Liver (tissue), 9 donors: ENCODE results near the gene VIPR2. TPM values are rescaled to one million over a fixed set of nuclear protein-coding genes. Genes with fewer than 3 reads are reported as not detected.

Experiments
- DNase-seq: peaks from one replicate; pipeline ENCODE4 v3.0.0-alpha.2; 2017; ENCODE audit warnings: low spot score
- H3K27ac ChIP-seq, 2 donors: one replicate each; pipeline ENCODE4 v1.7.0; 2013; ENCODE audit warnings: inconsistent platforms in 2 of 2, low read length in 2 of 2, control low read depth in 1 of 2, low read depth in 1 of 2, mild to moderate bottlenecking in 1 of 2
- H3K27me3 ChIP-seq, 4 donors: one replicate each; pipeline versions ENCODE4 v1.6.1 to v1.7.0; 2013; ENCODE audit warnings: low read length in 3 of 4, inconsistent platforms in 1 of 4, mild to moderate bottlenecking in 1 of 4, moderate library complexity in 1 of 4; ENCODE audit not compliant: control insufficient read depth in 4 of 4, insufficient read depth in 4 of 4
- H3K36me3 ChIP-seq, 4 donors: one replicate each; pipeline versions ENCODE4 v1.6.1 to v1.7.0; 2013; ENCODE audit warnings: low read length in 3 of 4, mild to moderate bottlenecking in 3 of 4, low read depth in 1 of 4, moderate library complexity in 1 of 4; ENCODE audit not compliant: control insufficient read depth in 4 of 4, insufficient read depth in 3 of 4
- H3K4me1 ChIP-seq, 4 donors: one replicate each; pipeline versions ENCODE4 v1.6.1 to v1.7.0; 2013; ENCODE audit warnings: low read length in 3 of 4, mild to moderate bottlenecking in 3 of 4, moderate library complexity in 1 of 4; ENCODE audit not compliant: control insufficient read depth in 4 of 4, insufficient read depth in 4 of 4
- H3K4me3 ChIP-seq, 3 donors: one replicate each; pipeline versions ENCODE4 v1.6.1 to v1.7.0; 2013; ENCODE audit warnings: low read length in 3 of 3, control low read depth in 1 of 3, low read depth in 1 of 3, mild to moderate bottlenecking in 1 of 3
- H3K9ac ChIP-seq, 2 donors: one replicate each; pipeline ENCODE4 v1.7.0; 2013; ENCODE audit warnings: low read length in 2 of 2, mild to moderate bottlenecking in 2 of 2, moderate library complexity in 2 of 2, control low read depth in 1 of 2, low read depth in 1 of 2
- H3K9me3 ChIP-seq, 4 donors: one replicate each; pipeline versions ENCODE4 v1.6.1 to v1.7.0; 2013; ENCODE audit warnings: low read length in 3 of 4; ENCODE audit not compliant: control insufficient read depth in 4 of 4
- ATF3 ChIP-seq: IDR thresholded peaks from 2 replicates; pipeline ENCODE4 v1.6.1; 2016; ENCODE audit warnings: antibody characterized with exemption
- EGR1 ChIP-seq, 2 donors: IDR thresholded peaks; 2 replicates each; pipeline ENCODE4 v1.6.1; 2016 to 2018; ENCODE audit warnings: antibody characterized with exemption in 2 of 2, low read depth in 2 of 2
- FOXA1 ChIP-seq: IDR thresholded peaks from 2 replicates; pipeline ENCODE4 v1.6.1; 2016; ENCODE audit warnings: antibody characterized with exemption
- FOXA2 ChIP-seq: IDR thresholded peaks from 2 replicates; pipeline ENCODE4 v1.6.1; 2016; ENCODE audit warnings: antibody characterized with exemption
- HNF4A ChIP-seq, 2 donors: conservative IDR thresholded peaks; 2 replicates each; pipeline ENCODE4 v1.6.1; 2016; ENCODE audit warnings: antibody characterized with exemption in 2 of 2, mild to moderate bottlenecking in 2 of 2
- HNF4G ChIP-seq: IDR thresholded peaks from 2 replicates; pipeline ENCODE4 v1.6.1; 2016; ENCODE audit warnings: antibody characterized with exemption
- JUND ChIP-seq, 2 donors: IDR thresholded peaks; 2 replicates each; pipeline ENCODE4 v1.6.1; 2016; ENCODE audit warnings: antibody characterized with exemption in 2 of 2
- MAX ChIP-seq: IDR thresholded peaks from 2 replicates; pipeline ENCODE4 v1.6.1; 2016; ENCODE audit warnings: antibody characterized with exemption
- NR2F2 ChIP-seq: IDR thresholded peaks from 2 replicates; pipeline ENCODE4 v1.6.1; 2016; ENCODE audit warnings: antibody characterized with exemption
- RAD21 ChIP-seq, 2 donors: IDR thresholded peaks; 2 replicates each; pipeline ENCODE4 v1.6.1; 2016; ENCODE audit warnings: antibody characterized with exemption in 2 of 2, mild to moderate bottlenecking in 2 of 2
- RXRA ChIP-seq, 2 donors: IDR thresholded peaks; 2 replicates each; pipeline ENCODE4 v1.6.1; 2017 to 2018; ENCODE audit warnings: antibody characterized with exemption in 2 of 2, mild to moderate bottlenecking in 1 of 2
- SP1 ChIP-seq: IDR thresholded peaks from 2 replicates; pipeline ENCODE4 v1.6.1; 2018; ENCODE audit warnings: antibody characterized with exemption, mild to moderate bottlenecking
- TAF1 ChIP-seq: conservative IDR thresholded peaks from 2 replicates; pipeline ENCODE4 v1.6.1; 2016; ENCODE audit warnings: antibody characterized with exemption, mild to moderate bottlenecking
- YY1 ChIP-seq: IDR thresholded peaks from 2 replicates; pipeline ENCODE4 v1.6.1; 2016; ENCODE audit warnings: antibody characterized with exemption, mild to moderate bottlenecking
- ZBTB33 ChIP-seq: IDR thresholded peaks from 2 replicates; pipeline ENCODE4 v1.6.1; 2016; ENCODE audit warnings: antibody characterized with exemption
- WGBS: extraction: QIAGEN DNeasy Blood & Tissue Kit; methylation state at CpG from one replicate; pipeline ENCODE4 v1.1.7; 2013; 5-methylcytosine and 5-hydroxymethylcytosine counted together
- polyA plus RNA-seq, 2 donors: library from polyadenylated mRNA; stranded (reverse) in 1 of 2; unstranded in 1 of 2; fragments of 200-250 nt in 1 of 2; fragments of >200 nt in 1 of 2; fragmentation: Nextera tagmentation in 1 of 2; extraction: Ambion mirVana in 1 of 2; gene quantifications; one replicate each; pipeline versions ENCODE4 v1.2.1 to v1.2.3, GENCODE V29; 2013 to 2015
- total RNA-seq, 2 donors: library from RNA; depleted of rRNA; stranded (reverse); fragments of >200 nt; gene quantifications; one replicate each; pipeline ENCODE4 v1.2.3, GENCODE V29; 2014
- TF ChIP-seq, protein P1 (sequence below): IDR thresholded peaks from 2 replicates; pipeline ENCODE4 v1.6.1; 2016; ENCODE audit warnings: antibody characterized with exemption, mild to moderate bottlenecking
- donor health status: healthy.
- donor health status: healthy.
- donor health status: healthy.
- donor health status: healthy.
- donor health status: healthy.

VIPR2 gene
- total and polyA plus RNA-seq, 4 donors = 0.05 to 0.17 (median 0.10) TPM; not detected in 1

DNA sequence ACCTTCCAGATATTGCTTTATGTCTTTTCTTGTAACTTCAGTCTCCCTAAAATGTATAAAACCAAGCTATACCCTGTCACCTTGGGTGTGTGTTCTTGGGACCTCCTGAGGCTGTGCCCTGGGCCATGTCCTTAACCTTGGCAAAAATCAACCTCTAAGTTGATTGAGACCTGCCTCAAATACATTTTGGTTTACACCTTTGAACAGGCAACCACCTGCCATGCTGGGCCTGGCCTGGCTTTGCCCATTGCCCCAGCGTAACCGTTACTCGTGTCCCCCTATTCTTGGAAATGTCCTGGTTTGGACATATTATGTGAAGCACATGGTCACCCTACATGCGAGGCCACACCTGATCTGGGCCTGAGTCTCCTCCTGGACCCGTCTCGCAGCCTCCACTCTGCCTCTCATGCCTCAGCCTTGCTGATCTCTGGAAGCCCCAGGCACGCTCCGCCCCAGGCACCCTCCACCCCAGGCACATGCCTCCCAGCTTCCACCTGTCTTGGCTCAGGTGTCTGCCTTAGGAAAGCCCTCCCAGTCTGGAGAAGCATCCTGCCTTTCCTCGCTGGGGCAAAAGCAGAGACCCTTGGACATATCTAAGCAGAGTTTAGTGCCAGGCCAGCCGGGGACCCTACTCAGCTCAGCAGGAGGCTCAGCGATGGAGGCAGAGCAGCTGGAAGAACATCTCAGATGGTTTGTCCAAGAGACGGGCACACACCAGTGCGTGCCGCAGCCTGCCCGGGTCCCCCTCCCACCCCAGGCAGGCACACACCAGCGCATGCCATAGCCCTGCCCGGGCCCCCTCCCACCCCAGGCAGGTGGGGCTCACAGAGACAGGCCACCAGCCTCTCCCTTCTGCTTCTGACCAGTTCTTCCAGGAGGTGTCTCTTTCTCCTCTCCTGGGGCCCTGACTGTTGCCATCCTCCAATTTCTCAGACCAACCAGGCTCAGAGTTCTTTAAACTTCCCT lies 4.0 kb upstream of the VIPR2 start:
- peaks cover 0 to 10% (median 6%) of the 10 kb centered on the region in 4 donors for H3K4me1 ChIP-seq
- no peak overlapping the region for H3K9ac ChIP-seq
- H3K9me3 ChIP-seq = no peaks in the 10 kb centered on the region
- peak; percentile 5 for DNase-seq
- no peaks in the 10 kb centered on the region for H3K36me3 ChIP-seq
- 92% methylated on average over 17 of the region's 17 CpGs for WGBS
- peaks cover 0 to 5% (median 4%) of the 10 kb centered on the region in 4 donors for H3K27me3 ChIP-seq
- no peak for TF ChIP-seq MAX
- TF ChIP-seq FOXA1 = no peak
- TF ChIP-seq YY1 = no peak
- no peak for TF ChIP-seq EGR1 (IDR thresholded peaks at IDR 0.05; ENCODE audit: low read depth in 2 of 2)
- TF ChIP-seq, protein P1, sequence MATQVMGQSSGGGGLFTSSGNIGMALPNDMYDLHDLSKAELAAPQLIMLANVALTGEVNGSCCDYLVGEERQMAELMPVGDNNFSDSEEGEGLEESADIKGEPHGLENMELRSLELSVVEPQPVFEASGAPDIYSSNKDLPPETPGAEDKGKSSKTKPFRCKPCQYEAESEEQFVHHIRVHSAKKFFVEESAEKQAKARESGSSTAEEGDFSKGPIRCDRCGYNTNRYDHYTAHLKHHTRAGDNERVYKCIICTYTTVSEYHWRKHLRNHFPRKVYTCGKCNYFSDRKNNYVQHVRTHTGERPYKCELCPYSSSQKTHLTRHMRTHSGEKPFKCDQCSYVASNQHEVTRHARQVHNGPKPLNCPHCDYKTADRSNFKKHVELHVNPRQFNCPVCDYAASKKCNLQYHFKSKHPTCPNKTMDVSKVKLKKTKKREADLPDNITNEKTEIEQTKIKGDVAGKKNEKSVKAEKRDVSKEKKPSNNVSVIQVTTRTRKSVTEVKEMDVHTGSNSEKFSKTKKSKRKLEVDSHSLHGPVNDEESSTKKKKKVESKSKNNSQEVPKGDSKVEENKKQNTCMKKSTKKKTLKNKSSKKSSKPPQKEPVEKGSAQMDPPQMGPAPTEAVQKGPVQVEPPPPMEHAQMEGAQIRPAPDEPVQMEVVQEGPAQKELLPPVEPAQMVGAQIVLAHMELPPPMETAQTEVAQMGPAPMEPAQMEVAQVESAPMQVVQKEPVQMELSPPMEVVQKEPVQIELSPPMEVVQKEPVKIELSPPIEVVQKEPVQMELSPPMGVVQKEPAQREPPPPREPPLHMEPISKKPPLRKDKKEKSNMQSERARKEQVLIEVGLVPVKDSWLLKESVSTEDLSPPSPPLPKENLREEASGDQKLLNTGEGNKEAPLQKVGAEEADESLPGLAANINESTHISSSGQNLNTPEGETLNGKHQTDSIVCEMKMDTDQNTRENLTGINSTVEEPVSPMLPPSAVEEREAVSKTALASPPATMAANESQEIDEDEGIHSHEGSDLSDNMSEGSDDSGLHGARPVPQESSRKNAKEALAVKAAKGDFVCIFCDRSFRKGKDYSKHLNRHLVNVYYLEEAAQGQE = no peak
- no peak for TF ChIP-seq HNF4G
- no peak for TF ChIP-seq TAF1
- TF ChIP-seq HNF4A (conservative IDR thresholded peaks at IDR 0.05) = no peak
- no peak for TF ChIP-seq ZBTB33
- no peak for TF ChIP-seq NR2F2
- TF ChIP-seq JUND (IDR thresholded peaks at IDR 0.05) = no peak
- no peak for TF ChIP-seq FOXA2
- H3K4me3 ChIP-seq = no peak overlapping the region
- H3K27ac ChIP-seq = no peak overlapping the region

DNA sequence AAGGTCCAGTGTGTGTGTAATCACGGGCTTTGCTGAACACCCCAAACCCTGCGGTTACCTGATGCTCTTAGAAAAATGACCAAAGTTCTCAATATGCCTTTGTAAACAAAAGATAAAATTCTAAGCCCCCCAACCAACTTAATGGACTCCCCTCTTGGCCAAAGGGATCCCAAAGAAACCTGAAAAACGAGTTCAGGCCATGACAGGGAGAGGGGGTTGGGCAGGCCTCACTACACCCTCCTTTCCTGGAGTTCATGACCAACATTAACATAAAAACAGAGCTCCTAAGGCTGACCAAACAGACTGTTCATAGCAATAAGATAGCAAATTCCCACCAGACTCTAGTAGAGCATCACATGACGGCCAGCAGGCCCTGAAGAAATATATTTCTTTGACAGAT lies 3.0 kb upstream of the VIPR2 start:
- peaks cover 0 to 8% (median 5%) of the 10 kb centered on the region in 4 donors for H3K27me3 ChIP-seq
- peaks cover 0 to 12% (median 9%) of the 10 kb centered on the region in 4 donors for H3K4me1 ChIP-seq
- no peak overlapping the region for H3K27ac ChIP-seq
- no peaks in the 10 kb centered on the region for H3K36me3 ChIP-seq
- H3K9me3 ChIP-seq = no peaks in the 10 kb centered on the region
- H3K4me3 ChIP-seq = no peak overlapping the region
- DNase-seq = no peak
- WGBS = 70% methylated on average over 4 of the region's 4 CpGs
- H3K9ac ChIP-seq = no peak overlapping the region
- TF ChIP-seq RXRA (IDR thresholded peaks at IDR 0.05) (no peak), SP1 (no peak), ATF3 (no peak), MAX (no peak), FOXA1 (no peak), ZBTB33 (no peak), RAD21 (IDR thresholded peaks at IDR 0.05) (no peak), EGR1 (IDR thresholded peaks at IDR 0.05; ENCODE audit: low read depth in 2 of 2) (no peak), YY1 (no peak), HNF4A (conservative IDR thresholded peaks at IDR 0.05) (no peak)
- TF ChIP-seq, protein P1 = no peak
